ENCODE results near the gene ZDHHC11B.
"Not testable (repeated sequence)": the region's sequence is repeated elsewhere in the genome, so short reads cannot be mapped to it uniquely, and the experiment has no call there.

ZDHHC11B gene

GRCh38 chr5:693271-694041, 91.1 kb downstream of the ZDHHC11B start, which contains the start of gene TPPP:
TPPP (minus strand) TSS chr5:693352; CDS start chr5:678060, 15,292 bp downstream.
- H3K27ac ChIP-seq, result peak within 1 kb of the TSS in 4 of 21 experiments; percentile 23 to 74 (median 56)
- peak within 1 kb of the TSS; percentile 29 to 60 (median 41) for H3K4me3 ChIP-seq

- peak overlapping the region in 2 of 21 experiments; percentile 23 to 69 for H3K27ac ChIP-seq
- peak overlapping the region in 6 of 7 experiments; percentile 23 to 60 (median 42) for H3K4me3 ChIP-seq
Measured at GRCh38 chr5:692529-693041, 91.9 kb downstream of the ZDHHC11B start.

- Histone ChIP-seq H3K27ac (no peak overlapping the region), H3K4me3 (peak overlapping the region in 2 of 7 experiments; percentile 41 to 60)
Measured at GRCh38 chr5:691817-692528, 92.6 kb downstream of the ZDHHC11B start.

GRCh38 chr5:691049-691448, 93.5 kb downstream of the ZDHHC11B start:
- H3K4me3 ChIP-seq, H3K27ac ChIP-seq: not testable (repeated sequence)

- not testable (repeated sequence) for H3K4me3 ChIP-seq, H3K27ac ChIP-seq
Measured at GRCh38 chr5:690293-690692, 94.2 kb downstream of the ZDHHC11B start.

DNA sequence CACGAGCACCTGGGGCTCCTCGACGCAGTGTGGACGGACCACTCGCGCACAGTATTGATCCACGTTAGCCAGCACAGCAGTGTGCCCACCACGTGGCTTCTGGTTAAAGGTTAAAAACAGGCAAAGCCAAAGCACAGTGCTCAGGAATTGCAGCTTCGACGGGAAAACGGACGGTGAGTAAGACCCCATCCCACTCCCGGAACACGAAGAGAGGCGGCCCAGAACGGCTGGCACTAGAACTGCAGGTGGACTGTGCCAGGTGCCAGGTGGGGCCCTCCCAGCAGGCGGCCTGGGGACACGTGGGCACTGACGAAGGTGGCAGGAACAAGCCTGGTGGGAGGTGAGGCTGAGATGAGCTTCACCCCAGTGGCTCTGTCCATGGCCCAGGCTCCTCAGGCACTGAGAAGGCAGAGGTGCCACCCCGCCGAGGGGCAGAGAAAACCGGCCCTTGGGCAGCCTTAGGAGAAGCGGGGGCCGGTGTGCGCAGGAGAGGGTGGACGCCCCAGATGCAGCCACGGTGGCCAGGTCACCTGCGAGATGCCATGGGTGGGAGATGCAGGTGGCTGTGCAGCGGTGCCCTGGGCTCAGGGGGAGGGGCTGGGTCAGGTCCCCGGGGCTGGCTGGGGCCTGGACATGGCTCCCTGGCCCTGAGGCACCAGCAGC, 96.0 kb downstream of the ZDHHC11B start:
- H3K27ac ChIP-seq, H3K4me3 ChIP-seq: not testable (repeated sequence)

GRCh38 chr5:686936-687335, 97.6 kb downstream of the ZDHHC11B start:
- not testable (repeated sequence) for H3K4me3 ChIP-seq, H3K27ac ChIP-seq

- not testable (repeated sequence) for H3K27ac ChIP-seq, H3K4me3 ChIP-seq
Measured at GRCh38 chr5:686172-686523, 98.4 kb downstream of the ZDHHC11B start.

GRCh38 chr5:685262-686171, 99.0 kb downstream of the ZDHHC11B start:
- H3K27ac ChIP-seq, result no peak overlapping the region
- H3K4me3 ChIP-seq, result no peak overlapping the region

DNA sequence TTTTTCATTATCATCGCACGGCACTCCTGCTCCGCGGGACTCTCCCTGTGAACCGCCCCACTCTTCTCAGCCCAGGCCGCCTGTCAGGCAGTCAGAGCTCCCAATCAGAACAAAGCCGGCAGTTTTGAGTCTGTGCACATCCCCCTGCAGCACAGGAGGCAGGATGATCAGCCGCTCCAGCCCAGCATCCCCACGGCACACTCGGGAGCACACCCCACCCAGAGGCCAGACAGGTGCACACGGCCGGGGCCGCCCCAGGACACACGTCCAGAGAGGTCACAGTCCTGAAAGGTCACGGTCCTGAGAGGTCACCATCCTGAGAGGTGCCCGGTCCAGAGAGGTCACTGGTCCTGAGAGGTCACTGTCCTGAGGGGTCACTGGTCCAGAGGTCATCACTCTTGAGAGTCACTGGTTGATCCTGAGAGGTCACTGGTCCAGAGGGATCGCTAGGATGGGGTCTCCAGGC, 99.7 kb downstream of the ZDHHC11B start:
- no peak overlapping the region for H3K27ac ChIP-seq
- H3K4me3 ChIP-seq, result no peak overlapping the region

- no peak overlapping the region for H3K4me3 ChIP-seq
- H3K27ac ChIP-seq, result no peak overlapping the region
Measured at GRCh38 chr5:683551-684481, 100.7 kb downstream of the ZDHHC11B start.

- not testable (repeated sequence) for H3K27ac ChIP-seq, H3K4me3 ChIP-seq
Measured at GRCh38 chr5:682651-683358, 101.7 kb downstream of the ZDHHC11B start.

- H3K27ac ChIP-seq, H3K4me3 ChIP-seq: not testable (repeated sequence)
Measured at GRCh38 chr5:682216-682615, 102.3 kb downstream of the ZDHHC11B start.

DNA sequence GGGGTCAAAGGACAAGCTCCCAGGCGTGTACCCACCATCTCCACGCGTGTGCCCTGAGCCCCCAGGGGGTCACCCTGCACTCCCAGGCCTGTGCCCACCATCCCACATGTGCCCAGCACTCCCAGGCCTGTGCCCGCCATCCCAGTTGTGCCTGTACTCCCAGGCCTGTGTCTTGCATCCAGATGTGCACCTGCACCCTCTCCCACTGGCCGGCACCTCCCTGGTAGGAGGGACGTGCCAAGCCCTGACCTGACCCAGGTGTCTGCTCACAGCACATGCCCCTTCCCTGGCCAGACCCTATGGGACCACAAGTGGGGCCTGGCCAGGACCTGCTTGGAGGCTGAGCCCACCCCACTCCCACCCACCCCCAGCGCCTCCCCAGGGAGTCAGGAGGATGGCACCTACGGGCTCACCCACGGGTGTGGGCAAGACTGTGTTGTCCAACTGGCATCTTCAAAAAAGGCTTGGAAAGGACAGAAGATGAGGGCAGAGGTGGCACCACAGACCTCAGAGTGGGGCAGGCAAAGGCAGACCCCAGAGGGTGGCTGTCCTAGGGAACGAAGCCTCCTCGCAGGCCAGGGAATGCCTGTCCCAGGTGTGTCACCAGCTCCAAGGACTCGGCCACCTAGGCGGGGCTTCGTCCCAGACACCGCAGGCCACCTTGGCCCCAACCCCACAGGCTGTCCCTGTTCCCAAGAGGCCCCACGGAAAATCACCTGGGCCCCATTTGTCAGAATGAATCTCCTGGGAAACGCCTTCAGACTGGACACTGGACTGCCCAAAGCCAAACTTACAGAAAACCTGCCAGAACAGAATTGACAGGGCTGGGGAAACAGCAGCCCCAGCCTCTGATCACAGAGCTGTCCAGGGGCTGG, 103.0 kb downstream of the ZDHHC11B start:
- H3K27ac ChIP-seq, H3K4me3 ChIP-seq: not testable (repeated sequence)

DNA sequence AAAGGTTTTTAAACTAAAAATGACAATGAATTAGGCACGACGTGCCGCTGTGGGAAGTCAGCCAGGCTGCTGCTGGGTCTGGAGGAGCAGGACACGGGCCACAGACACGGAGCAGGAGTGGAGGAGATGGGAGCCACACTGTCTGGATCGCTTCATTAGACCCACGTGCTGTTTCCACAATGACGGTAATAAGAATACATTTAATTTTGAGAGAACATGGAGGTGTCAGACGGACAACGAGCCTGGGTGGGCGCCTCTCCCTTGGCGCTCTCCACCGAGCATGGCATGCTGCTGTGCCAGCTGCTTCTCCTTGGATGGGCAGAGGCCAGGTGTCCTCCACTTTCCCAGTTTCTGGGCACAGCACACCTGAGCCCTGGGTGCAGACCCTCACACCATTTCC, 103.7 kb downstream of the ZDHHC11B start:
- H3K4me3 ChIP-seq, H3K27ac ChIP-seq: not testable (repeated sequence)

- H3K27ac ChIP-seq, H3K4me3 ChIP-seq: not testable (repeated sequence)
Measured at GRCh38 chr5:680118-680795, 104.3 kb downstream of the ZDHHC11B start.

All from skin epidermis (tissue), 12 donors.